ENCODE data around the gene ONECUT1.

DNA sequence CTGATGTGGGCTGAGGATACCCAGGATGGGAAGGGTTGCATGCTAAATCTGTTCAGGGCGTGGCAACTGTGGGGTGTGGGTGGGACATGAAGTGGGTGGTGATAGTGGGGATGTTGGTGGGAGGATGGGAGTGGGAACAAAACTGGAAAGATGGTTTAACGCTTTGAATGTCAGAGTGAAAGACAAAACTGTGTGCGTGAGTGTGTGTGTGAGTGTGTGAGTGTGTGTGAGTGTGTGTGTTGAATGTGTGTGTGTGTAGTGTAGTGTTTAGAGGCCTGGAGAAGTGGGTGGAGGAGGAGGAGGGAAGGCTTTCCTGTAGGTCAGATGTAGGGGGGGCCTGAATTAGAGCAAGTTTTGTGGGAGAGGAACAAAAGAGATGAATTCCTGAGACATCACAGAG lies 44.2 kb upstream of the ONECUT1 start:
- TF ChIP-seq SUZ12 (IDR thresholded peaks at IDR 0.05; ENCODE audit: extremely low read depth, insufficient read depth, insufficient read length) = no peak
- no peak for TF ChIP-seq YY1 (IDR thresholded peaks at IDR 0.05; ENCODE audit: insufficient read depth, insufficient read length)
- TF ChIP-seq ZNF274 (IDR thresholded peaks at IDR 0.05; ENCODE audit: low read depth, low read length) = no peak
